HCT116 (cell line): ENCODE data around the gene PCCA.

Experiments
- ATF3 ChIP-seq: IDR thresholded peaks from 2 replicates; pipeline ENCODE4 v1.6.1; 2012
- CTCF ChIP-seq, 3 experiments: fragments of 200-600 bp in 1 of 3; sonication (generic) in 1 of 3; IDR thresholded peaks in 2 of 3; conservative IDR thresholded peaks in 1 of 3; 2 replicates each; pipeline ENCODE4 v1.5.1; 2012 to 2017; ENCODE audit warnings: low read depth in 2 of 3, low read length in 2 of 3, antibody characterized with exemption in 1 of 3, borderline replicate concordance in 1 of 3, control low read depth in 1 of 3, mild to moderate bottlenecking in 1 of 3, mixed read lengths in 1 of 3, mixed run types in 1 of 3, moderate library complexity in 1 of 3; ENCODE audit not compliant: insufficient read depth in 1 of 3
- ELF1 ChIP-seq: IDR thresholded peaks from 2 replicates; pipeline ENCODE4 v1.6.1; 2012; ENCODE audit warnings: low read depth, borderline replicate concordance
- EZH2 ChIP-seq: fragments of 200-600 bp; sonication (generic); IDR thresholded peaks from 2 replicates; pipeline ENCODE4 v1.6.1; 2017; ENCODE audit warnings: antibody characterized with exemption, mixed run types
- EZH2phosphoT487 ChIP-seq: fragments of 200-600 bp; IDR thresholded peaks from 2 replicates; pipeline ENCODE4 v1.6.1; 2018; ENCODE audit warnings: antibody characterized with exemption, borderline replicate concordance
- POLR2A ChIP-seq: IDR thresholded peaks from 2 replicates; pipeline ENCODE4 v1.7.0; 2011; ENCODE audit warnings: borderline replicate concordance; ENCODE audit not compliant: insufficient read depth, insufficient read length; ENCODE audit errors: extremely low read depth
- POLR2AphosphoS5 ChIP-seq: IDR thresholded peaks from 2 replicates; pipeline ENCODE4 v1.6.1; 2011; ENCODE audit warnings: mild to moderate bottlenecking, low read depth, low read length, moderate library complexity
- SIN3A ChIP-seq: IDR thresholded peaks from 2 replicates; pipeline ENCODE4 v1.6.1; 2012; ENCODE audit warnings: low read depth
- SP1 ChIP-seq: IDR thresholded peaks from 2 replicates; pipeline ENCODE4 v1.6.1; 2012; ENCODE audit warnings: low read depth
- SRF ChIP-seq: IDR thresholded peaks from 2 replicates; pipeline ENCODE4 v1.6.1; 2012; ENCODE audit warnings: low read depth
- YY1 ChIP-seq: IDR thresholded peaks from 2 replicates; pipeline ENCODE4 v1.6.1; 2011; ENCODE audit warnings: low read length, low read depth, moderate library complexity, mild to moderate bottlenecking; ENCODE audit not compliant: insufficient replicate concordance; ENCODE audit errors: extremely low read depth
- ZFX ChIP-seq: fragments of 450-650 bp; IDR thresholded peaks from 2 replicates; pipeline ENCODE4 v1.6.1; 2017
- TF ChIP-seq, protein P1 (sequence below): IDR thresholded peaks from 2 replicates; pipeline ENCODE4 v1.6.1; 2012; ENCODE audit warnings: low read depth

DNA sequence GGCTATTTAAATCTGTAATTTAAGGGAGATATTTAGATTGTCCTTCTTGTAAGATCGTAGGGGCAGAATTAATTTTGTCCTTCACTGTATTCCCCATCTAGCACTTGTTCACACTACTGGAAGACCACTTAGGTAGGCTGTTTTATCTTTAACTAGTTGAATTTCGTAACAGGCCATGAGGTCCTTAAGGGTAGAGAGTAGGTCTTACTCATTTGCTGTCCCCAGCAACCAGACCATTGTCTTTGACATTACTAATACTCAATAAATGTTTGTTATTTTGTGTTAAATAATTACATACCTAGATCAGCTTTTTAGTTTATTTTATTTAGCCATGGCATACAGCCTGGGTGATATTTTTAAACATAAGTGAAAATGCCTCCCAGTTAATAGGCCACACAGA lies 177.1 kb downstream of the PCCA start:
- TF ChIP-seq CTCF (IDR thresholded peaks at IDR 0.05 in 2 of 3, conservative IDR thresholded peaks at IDR 0.05 in 1 of 3; ENCODE audit: borderline replicate concordance in 1 of 3, insufficient read depth in 1 of 3, low read depth in 2 of 3, low read length in 2 of 3) (no peak), EZH2 (no peak), POLR2AphosphoS5 (no peak), ELF1 (no peak), SIN3A (no peak), YY1 (no peak), ZFX (no peak), POLR2A (no peak), EZH2phosphoT487 (no peak), ATF3 (no peak), SP1 (no peak), SRF (no peak)
- TF ChIP-seq, protein P1, sequence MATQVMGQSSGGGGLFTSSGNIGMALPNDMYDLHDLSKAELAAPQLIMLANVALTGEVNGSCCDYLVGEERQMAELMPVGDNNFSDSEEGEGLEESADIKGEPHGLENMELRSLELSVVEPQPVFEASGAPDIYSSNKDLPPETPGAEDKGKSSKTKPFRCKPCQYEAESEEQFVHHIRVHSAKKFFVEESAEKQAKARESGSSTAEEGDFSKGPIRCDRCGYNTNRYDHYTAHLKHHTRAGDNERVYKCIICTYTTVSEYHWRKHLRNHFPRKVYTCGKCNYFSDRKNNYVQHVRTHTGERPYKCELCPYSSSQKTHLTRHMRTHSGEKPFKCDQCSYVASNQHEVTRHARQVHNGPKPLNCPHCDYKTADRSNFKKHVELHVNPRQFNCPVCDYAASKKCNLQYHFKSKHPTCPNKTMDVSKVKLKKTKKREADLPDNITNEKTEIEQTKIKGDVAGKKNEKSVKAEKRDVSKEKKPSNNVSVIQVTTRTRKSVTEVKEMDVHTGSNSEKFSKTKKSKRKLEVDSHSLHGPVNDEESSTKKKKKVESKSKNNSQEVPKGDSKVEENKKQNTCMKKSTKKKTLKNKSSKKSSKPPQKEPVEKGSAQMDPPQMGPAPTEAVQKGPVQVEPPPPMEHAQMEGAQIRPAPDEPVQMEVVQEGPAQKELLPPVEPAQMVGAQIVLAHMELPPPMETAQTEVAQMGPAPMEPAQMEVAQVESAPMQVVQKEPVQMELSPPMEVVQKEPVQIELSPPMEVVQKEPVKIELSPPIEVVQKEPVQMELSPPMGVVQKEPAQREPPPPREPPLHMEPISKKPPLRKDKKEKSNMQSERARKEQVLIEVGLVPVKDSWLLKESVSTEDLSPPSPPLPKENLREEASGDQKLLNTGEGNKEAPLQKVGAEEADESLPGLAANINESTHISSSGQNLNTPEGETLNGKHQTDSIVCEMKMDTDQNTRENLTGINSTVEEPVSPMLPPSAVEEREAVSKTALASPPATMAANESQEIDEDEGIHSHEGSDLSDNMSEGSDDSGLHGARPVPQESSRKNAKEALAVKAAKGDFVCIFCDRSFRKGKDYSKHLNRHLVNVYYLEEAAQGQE, result no peak
